GM23338 (cell line): ENCODE measurements around the gene CDK10. TPM values are rescaled to one million over a fixed set of nuclear protein-coding genes. Genes with fewer than 3 reads are reported as not detected.

Experiments used
- ATAC-seq: fragments of 200-7000 bp; cut with Tn5 transposase; 3 replicates; pipeline ENCODE4 v1.9.1; 2020
- DNase-seq: peaks from one replicate; pipeline ENCODE4 v3.0.0-alpha.2; 2015; ENCODE audit warnings: low spot score
- H2AFZ ChIP-seq: fragments of 200-600 bp; sonication (generic); 2 replicates; pipeline ENCODE4 v1.8.0; 2016; ENCODE audit warnings: antibody characterized with exemption, mild to moderate bottlenecking, moderate library complexity
- H3F3A ChIP-seq: fragments of 200-600 bp; sonication (generic); replicated peaks from 2 replicates; pipeline ENCODE4 v1.8.0; 2017; ENCODE audit warnings: antibody characterized with exemption, mixed run types, low read depth
- H3K27ac ChIP-seq: fragments of 200-600 bp; sonication (generic); 2 replicates; pipeline ENCODE4 v1.6.1; 2016; ENCODE audit warnings: low read depth
- H3K27me3 ChIP-seq: fragments of 200-600 bp; sonication (generic); 2 replicates; pipeline ENCODE4 v1.8.0; 2016; ENCODE audit warnings: mild to moderate bottlenecking, mixed run types, moderate library complexity; ENCODE audit not compliant: insufficient read depth
- H3K36me3 ChIP-seq: fragments of 200-600 bp; sonication (generic); 2 replicates; pipeline ENCODE4 v1.8.0; 2016; ENCODE audit warnings: mild to moderate bottlenecking; ENCODE audit not compliant: insufficient read depth
- H3K4me1 ChIP-seq: fragments of 200-600 bp; sonication (generic); 2 replicates; pipeline ENCODE4 v1.8.0; 2016; ENCODE audit warnings: mild to moderate bottlenecking, moderate library complexity; ENCODE audit not compliant: insufficient read depth
- H3K4me2 ChIP-seq: fragments of 200-600 bp; sonication (generic); 2 replicates; pipeline ENCODE4 v1.7.1; 2017; ENCODE audit warnings: mixed run types
- H3K4me3 ChIP-seq: fragments of 200-600 bp; sonication (generic); 2 replicates; pipeline ENCODE4 v1.6.1; 2016; ENCODE audit warnings: mixed run types
- H3K79me2 ChIP-seq: fragments of 200-600 bp; sonication (generic); replicated peaks from 2 replicates; pipeline ENCODE4 v1.8.0; 2017; ENCODE audit warnings: mild to moderate bottlenecking; ENCODE audit not compliant: insufficient read depth
- H3K9me2 ChIP-seq: fragments of 200-600 bp; sonication (generic); 2 replicates; pipeline ENCODE4 v1.8.0; 2017; ENCODE audit not compliant: insufficient read depth
- H4K20me1 ChIP-seq: fragments of 200-600 bp; sonication (generic); replicated peaks from 2 replicates; pipeline ENCODE4 v1.8.0; 2017; ENCODE audit warnings: mild to moderate bottlenecking; ENCODE audit not compliant: insufficient read depth
- H3K27ac Mint-ChIP-seq: 2 replicates; pipeline ENCODE4 v1.8.0; 2020; ENCODE audit warnings: inconsistent platforms, mild to moderate bottlenecking, moderate library complexity, mixed read lengths
- H3K27me3 Mint-ChIP-seq: 3 replicates; pipeline ENCODE4 v1.8.0; 2022; ENCODE audit warnings: low read depth, mild to moderate bottlenecking, moderate library complexity, mixed read lengths, inconsistent platforms; ENCODE audit not compliant: insufficient read depth, poor library complexity
- H3K36me3 Mint-ChIP-seq: 3 replicates; pipeline ENCODE4 v1.8.0; 2021; ENCODE audit warnings: low read depth, mild to moderate bottlenecking, inconsistent platforms, moderate library complexity, mixed read lengths
- H3K4me1 Mint-ChIP-seq: 3 replicates; pipeline ENCODE4 v1.8.0; 2020; ENCODE audit warnings: mild to moderate bottlenecking, inconsistent platforms, mixed read lengths
- H3K4me3 Mint-ChIP-seq: 3 replicates; pipeline ENCODE4 v1.8.0; 2021; ENCODE audit warnings: moderate library complexity, mild to moderate bottlenecking, inconsistent platforms, mixed read lengths
- H3K9me3 Mint-ChIP-seq: 3 replicates; pipeline ENCODE4 v1.8.0; 2020; ENCODE audit warnings: moderate library complexity, mild to moderate bottlenecking, inconsistent platforms, mixed read lengths
- CREB1 ChIP-seq: fragments of 250-450 bp; sonication (Bioruptor Pico); IDR thresholded peaks from 2 replicates; pipeline ENCODE4 v1.5.0; 2020; ENCODE audit warnings: low read depth, mild to moderate bottlenecking, moderate library complexity
- EZH2 ChIP-seq: fragments of 200-600 bp; sonication (generic); IDR thresholded peaks from one replicate; pipeline ENCODE4 v1.8.0; 2017; ENCODE audit warnings: antibody characterized with exemption, mild to moderate bottlenecking, low read depth; ENCODE audit not compliant: unreplicated experiment
- EZH2phosphoT487 ChIP-seq: fragments of 200-600 bp; sonication (generic); IDR thresholded peaks from one replicate; pipeline ENCODE4 v1.8.1; 2018; ENCODE audit warnings: antibody characterized with exemption; ENCODE audit not compliant: unreplicated experiment
- JUNB ChIP-seq: IDR thresholded peaks from one replicate; pipeline ENCODE4 v1.6.1; 2016; ENCODE audit warnings: antibody characterized with exemption; ENCODE audit not compliant: unreplicated experiment
- NANOG ChIP-seq: IDR thresholded peaks from 2 replicates; pipeline ENCODE4 v1.6.1; 2016; ENCODE audit warnings: antibody characterized with exemption, borderline replicate concordance
- POLR2AphosphoS5 ChIP-seq: IDR thresholded peaks from 2 replicates; pipeline ENCODE4 v1.6.1; 2016; ENCODE audit warnings: antibody characterized with exemption, low read depth
- STAT1 ChIP-seq: IDR thresholded peaks from one replicate; pipeline ENCODE4 v1.6.1; 2016; ENCODE audit warnings: antibody characterized with exemption; ENCODE audit not compliant: unreplicated experiment
- ZNF114 ChIP-seq: fragments of 250-450 bp; sonication (Bioruptor Pico); IDR thresholded peaks from 2 replicates; pipeline ENCODE4 v1.5.0; 2020; ENCODE audit warnings: mild to moderate bottlenecking, moderate library complexity
- ZNF331 ChIP-seq: fragments of 250-450 bp; sonication (Bioruptor Pico); IDR thresholded peaks from 2 replicates; pipeline ENCODE4 v1.5.0; 2020; ENCODE audit warnings: low read depth, mild to moderate bottlenecking, moderate library complexity
- polyA plus RNA-seq: library from polyadenylated mRNA; unstranded; fragments of >200 nt; fragmentation: Nextera tagmentation; extraction: Ambion mirVana; gene quantifications from 2 replicates; pipeline ENCODE4 v1.2.1, GENCODE V29; 2016
- total RNA-seq: library from RNA; depleted of rRNA; stranded (reverse); fragments of >200 nt; shearing (Covaris generic); gene quantifications from 2 replicates; pipeline ENCODE4 v1.2.3, GENCODE V29; 2014
- TF ChIP-seq, protein P1 (sequence below): fragments of 250-450 bp; sonication (Bioruptor Pico); IDR thresholded peaks from 2 replicates; pipeline ENCODE4 v1.5.0; 2020; ENCODE audit warnings: mild to moderate bottlenecking, moderate library complexity
- TF ChIP-seq, protein P2 (sequence below), 2 experiments: fragments of 200-600 bp in 1 of 2; sonication (generic) in 1 of 2; conservative IDR thresholded peaks; 2 replicates each; pipeline versions ENCODE4 v1.5.1 to v1.6.1; 2016 to 2017; ENCODE audit warnings: antibody characterized with exemption in 2 of 2, low read depth in 2 of 2, mild to moderate bottlenecking in 2 of 2, moderate library complexity in 1 of 2
- TF ChIP-seq, protein P3 (sequence below): IDR thresholded peaks from 2 replicates; pipeline ENCODE4 v1.6.1; 2016; ENCODE audit warnings: antibody characterized with exemption
- TF ChIP-seq, protein P4 (sequence below): IDR thresholded peaks from one replicate; pipeline ENCODE4 v1.6.1; 2018; ENCODE audit warnings: antibody characterized with exemption; ENCODE audit not compliant: unreplicated experiment

The CDK10 gene
- total and polyA plus RNA-seq, 2 experiments from 2014 or later = 64.6 to 88.0 TPM

DNA sequence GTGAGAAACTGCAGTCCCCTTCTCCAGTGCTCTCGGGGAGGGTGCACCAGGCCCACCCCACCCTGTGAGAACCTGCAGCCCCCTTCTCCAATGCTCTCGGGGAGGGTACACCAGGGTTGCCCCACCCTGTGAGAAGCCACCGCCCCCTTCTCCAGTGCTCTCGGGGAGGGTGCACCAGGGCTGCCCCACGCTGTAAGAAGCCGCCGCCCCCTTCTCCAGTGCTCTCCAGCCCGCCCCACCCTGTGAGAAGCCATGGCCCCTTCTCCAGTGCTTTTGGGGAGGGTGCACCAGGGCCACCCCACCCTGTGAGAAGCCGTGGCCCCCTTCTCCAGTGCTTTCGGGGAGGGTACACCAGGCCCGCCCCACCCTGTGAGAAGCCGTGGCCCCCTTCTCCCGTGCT, 16.7 kb upstream of the CDK10 start:
- no peak overlapping the region for H3K27ac Mint-ChIP-seq
- Histone ChIP-seq H3K27ac (no peak overlapping the region), H3K4me1 (no peaks in the 10 kb centered on the region), H3K4me3 (no peak overlapping the region), H3K9me2 (0 out of 2 replicates have a peak, but pooled peaks cover 3% of the 10 kb centered on the region), H3F3A (0 out of 2 replicates have a peak, but pooled peaks cover 2% of the 10 kb centered on the region), H3K4me2 (no peak overlapping the region), H2AFZ (no peak overlapping the region), H4K20me1 (no peaks in the 10 kb centered on the region), H3K79me2 (no peaks in the 10 kb centered on the region), H3K27me3 (no peaks in the 10 kb centered on the region), H3K36me3 (no peaks in the 10 kb centered on the region)
- DNase-seq = no peak
- H3K4me1 Mint-ChIP-seq = no peaks in the 10 kb centered on the region
- no peak for ATAC-seq
- no peak overlapping the region for H3K4me3 Mint-ChIP-seq
- peaks cover 48% of the 10 kb centered on the region for H3K36me3 Mint-ChIP-seq
- peaks cover 3% of the 10 kb centered on the region for H3K27me3 Mint-ChIP-seq
- TF ChIP-seq ZNF114 (CRISPR knock-in tag) = no peak
- TF ChIP-seq, protein P1, sequence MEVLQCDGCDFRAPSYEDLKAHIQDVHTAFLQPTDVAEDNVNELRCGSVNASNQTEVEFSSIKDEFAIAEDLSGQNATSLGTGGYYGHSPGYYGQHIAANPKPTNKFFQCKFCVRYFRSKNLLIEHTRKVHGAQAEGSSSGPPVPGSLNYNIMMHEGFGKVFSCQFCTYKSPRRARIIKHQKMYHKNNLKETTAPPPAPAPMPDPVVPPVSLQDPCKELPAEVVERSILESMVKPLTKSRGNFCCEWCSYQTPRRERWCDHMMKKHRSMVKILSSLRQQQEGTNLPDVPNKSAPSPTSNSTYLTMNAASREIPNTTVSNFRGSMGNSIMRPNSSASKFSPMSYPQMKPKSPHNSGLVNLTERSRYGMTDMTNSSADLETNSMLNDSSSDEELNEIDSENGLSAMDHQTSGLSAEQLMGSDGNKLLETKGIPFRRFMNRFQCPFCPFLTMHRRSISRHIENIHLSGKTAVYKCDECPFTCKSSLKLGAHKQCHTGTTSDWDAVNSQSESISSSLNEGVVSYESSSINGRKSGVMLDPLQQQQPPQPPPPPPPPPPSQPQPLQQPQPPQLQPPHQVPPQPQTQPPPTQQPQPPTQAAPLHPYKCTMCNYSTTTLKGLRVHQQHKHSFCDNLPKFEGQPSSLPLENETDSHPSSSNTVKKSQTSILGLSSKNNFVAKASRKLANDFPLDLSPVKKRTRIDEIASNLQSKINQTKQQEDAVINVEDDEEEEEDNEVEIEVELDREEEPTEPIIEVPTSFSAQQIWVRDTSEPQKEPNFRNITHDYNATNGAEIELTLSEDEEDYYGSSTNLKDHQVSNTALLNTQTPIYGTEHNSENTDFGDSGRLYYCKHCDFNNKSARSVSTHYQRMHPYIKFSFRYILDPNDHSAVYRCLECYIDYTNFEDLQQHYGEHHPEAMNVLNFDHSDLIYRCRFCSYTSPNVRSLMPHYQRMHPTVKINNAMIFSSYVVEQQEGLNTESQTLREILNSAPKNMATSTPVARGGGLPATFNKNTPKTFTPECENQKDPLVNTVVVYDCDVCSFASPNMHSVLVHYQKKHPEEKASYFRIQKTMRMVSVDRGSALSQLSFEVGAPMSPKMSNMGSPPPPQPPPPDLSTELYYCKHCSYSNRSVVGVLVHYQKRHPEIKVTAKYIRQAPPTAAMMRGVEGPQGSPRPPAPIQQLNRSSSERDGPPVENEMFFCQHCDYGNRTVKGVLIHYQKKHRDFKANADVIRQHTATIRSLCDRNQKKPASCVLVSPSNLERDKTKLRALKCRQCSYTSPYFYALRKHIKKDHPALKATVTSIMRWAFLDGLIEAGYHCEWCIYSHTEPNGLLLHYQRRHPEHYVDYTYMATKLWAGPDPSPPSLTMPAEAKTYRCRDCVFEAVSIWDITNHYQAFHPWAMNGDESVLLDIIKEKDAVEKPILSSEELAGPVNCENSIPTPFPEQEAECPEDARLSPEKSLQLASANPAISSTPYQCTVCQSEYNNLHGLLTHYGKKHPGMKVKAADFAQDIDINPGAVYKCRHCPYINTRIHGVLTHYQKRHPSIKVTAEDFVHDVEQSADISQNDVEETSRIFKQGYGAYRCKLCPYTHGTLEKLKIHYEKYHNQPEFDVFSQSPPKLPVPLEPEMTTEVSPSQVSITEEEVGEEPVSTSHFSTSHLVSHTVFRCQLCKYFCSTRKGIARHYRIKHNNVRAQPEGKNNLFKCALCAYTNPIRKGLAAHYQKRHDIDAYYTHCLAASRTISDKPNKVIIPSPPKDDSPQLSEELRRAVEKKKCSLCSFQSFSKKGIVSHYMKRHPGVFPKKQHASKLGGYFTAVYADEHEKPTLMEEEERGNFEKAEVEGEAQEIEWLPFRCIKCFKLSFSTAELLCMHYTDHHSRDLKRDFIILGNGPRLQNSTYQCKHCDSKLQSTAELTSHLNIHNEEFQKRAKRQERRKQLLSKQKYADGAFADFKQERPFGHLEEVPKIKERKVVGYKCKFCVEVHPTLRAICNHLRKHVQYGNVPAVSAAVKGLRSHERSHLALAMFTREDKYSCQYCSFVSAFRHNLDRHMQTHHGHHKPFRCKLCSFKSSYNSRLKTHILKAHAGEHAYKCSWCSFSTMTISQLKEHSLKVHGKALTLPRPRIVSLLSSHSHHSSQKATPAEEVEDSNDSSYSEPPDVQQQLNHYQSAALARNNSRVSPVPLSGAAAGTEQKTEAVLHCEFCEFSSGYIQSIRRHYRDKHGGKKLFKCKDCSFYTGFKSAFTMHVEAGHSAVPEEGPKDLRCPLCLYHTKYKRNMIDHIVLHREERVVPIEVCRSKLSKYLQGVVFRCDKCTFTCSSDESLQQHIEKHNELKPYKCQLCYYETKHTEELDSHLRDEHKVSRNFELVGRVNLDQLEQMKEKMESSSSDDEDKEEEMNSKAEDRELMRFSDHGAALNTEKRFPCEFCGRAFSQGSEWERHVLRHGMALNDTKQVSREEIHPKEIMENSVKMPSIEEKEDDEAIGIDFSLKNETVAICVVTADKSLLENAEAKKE (CRISPR knock-in tag) = no peak
- TF ChIP-seq, protein P2, sequence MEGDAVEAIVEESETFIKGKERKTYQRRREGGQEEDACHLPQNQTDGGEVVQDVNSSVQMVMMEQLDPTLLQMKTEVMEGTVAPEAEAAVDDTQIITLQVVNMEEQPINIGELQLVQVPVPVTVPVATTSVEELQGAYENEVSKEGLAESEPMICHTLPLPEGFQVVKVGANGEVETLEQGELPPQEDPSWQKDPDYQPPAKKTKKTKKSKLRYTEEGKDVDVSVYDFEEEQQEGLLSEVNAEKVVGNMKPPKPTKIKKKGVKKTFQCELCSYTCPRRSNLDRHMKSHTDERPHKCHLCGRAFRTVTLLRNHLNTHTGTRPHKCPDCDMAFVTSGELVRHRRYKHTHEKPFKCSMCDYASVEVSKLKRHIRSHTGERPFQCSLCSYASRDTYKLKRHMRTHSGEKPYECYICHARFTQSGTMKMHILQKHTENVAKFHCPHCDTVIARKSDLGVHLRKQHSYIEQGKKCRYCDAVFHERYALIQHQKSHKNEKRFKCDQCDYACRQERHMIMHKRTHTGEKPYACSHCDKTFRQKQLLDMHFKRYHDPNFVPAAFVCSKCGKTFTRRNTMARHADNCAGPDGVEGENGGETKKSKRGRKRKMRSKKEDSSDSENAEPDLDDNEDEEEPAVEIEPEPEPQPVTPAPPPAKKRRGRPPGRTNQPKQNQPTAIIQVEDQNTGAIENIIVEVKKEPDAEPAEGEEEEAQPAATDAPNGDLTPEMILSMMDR (conservative IDR thresholded peaks at IDR 0.05; ENCODE audit: low read depth in 2 of 2) = no peak
- no peak for TF ChIP-seq JUNB
- TF ChIP-seq, protein P3, sequence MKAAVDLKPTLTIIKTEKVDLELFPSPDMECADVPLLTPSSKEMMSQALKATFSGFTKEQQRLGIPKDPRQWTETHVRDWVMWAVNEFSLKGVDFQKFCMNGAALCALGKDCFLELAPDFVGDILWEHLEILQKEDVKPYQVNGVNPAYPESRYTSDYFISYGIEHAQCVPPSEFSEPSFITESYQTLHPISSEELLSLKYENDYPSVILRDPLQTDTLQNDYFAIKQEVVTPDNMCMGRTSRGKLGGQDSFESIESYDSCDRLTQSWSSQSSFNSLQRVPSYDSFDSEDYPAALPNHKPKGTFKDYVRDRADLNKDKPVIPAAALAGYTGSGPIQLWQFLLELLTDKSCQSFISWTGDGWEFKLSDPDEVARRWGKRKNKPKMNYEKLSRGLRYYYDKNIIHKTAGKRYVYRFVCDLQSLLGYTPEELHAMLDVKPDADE = no peak
- no peak for TF ChIP-seq POLR2AphosphoS5
- no peak for TF ChIP-seq EZH2phosphoT487
- TF ChIP-seq CREB1 (CRISPR knock-in tag) = no peak
- no peak for TF ChIP-seq EZH2
- TF ChIP-seq ZNF331 = no peak
- no peak for TF ChIP-seq STAT1
- TF ChIP-seq NANOG = no peak
- TF ChIP-seq, protein P4, sequence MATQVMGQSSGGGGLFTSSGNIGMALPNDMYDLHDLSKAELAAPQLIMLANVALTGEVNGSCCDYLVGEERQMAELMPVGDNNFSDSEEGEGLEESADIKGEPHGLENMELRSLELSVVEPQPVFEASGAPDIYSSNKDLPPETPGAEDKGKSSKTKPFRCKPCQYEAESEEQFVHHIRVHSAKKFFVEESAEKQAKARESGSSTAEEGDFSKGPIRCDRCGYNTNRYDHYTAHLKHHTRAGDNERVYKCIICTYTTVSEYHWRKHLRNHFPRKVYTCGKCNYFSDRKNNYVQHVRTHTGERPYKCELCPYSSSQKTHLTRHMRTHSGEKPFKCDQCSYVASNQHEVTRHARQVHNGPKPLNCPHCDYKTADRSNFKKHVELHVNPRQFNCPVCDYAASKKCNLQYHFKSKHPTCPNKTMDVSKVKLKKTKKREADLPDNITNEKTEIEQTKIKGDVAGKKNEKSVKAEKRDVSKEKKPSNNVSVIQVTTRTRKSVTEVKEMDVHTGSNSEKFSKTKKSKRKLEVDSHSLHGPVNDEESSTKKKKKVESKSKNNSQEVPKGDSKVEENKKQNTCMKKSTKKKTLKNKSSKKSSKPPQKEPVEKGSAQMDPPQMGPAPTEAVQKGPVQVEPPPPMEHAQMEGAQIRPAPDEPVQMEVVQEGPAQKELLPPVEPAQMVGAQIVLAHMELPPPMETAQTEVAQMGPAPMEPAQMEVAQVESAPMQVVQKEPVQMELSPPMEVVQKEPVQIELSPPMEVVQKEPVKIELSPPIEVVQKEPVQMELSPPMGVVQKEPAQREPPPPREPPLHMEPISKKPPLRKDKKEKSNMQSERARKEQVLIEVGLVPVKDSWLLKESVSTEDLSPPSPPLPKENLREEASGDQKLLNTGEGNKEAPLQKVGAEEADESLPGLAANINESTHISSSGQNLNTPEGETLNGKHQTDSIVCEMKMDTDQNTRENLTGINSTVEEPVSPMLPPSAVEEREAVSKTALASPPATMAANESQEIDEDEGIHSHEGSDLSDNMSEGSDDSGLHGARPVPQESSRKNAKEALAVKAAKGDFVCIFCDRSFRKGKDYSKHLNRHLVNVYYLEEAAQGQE = no peak
- peaks cover 37% of the 10 kb centered on the region for H3K9me3 Mint-ChIP-seq
